Stimulated activated CD4-positive, alpha-beta T cell treated with anti-CD3 and anti-CD28 coated beads, Interleukin-4, amount 100 ng/mL, for 24 hours (primary cell): ENCODE measurements around the gene RANBP17.

Source experiments
- DNase-seq: peaks from one replicate; pipeline ENCODE4 v3.0.0-alpha.2; 2020

RANBP17 gene

GRCh38 chr5:171102877-171103610 is 241.2 kb downstream of the RANBP17 start:
- DNase-seq: no peak

GRCh38 chr5:171107669-171108068 is 245.9 kb downstream of the RANBP17 start:
- no peak for DNase-seq

- DNase-seq: no peak
Observed at GRCh38 chr5:171115519-171115918, 253.7 kb downstream of the RANBP17 start.

- DNase-seq: no peak
Observed at GRCh38 chr5:171116719-171117118, 254.9 kb downstream of the RANBP17 start.

GRCh38 chr5:171120986-171121622 is 259.3 kb downstream of the RANBP17 start:
- DNase-seq: no peak

GRCh38 chr5:171121638-171122037 is 259.8 kb downstream of the RANBP17 start:
- no peak for DNase-seq

GRCh38 chr5:171122372-171122771 is 260.6 kb downstream of the RANBP17 start:
- DNase-seq: no peak

- no peak for DNase-seq
Observed at GRCh38 chr5:171123417-171123816, 261.6 kb downstream of the RANBP17 start.

- no peak for DNase-seq
Observed at GRCh38 chr5:171127314-171127713, 265.5 kb downstream of the RANBP17 start.

- DNase-seq: no peak
Observed at GRCh38 chr5:171128136-171128535, 266.3 kb downstream of the RANBP17 start.

GRCh38 chr5:171129308-171129707 is 267.5 kb downstream of the RANBP17 start:
- no peak for DNase-seq

- no peak for DNase-seq
Observed at GRCh38 chr5:171131497-171131896, 269.7 kb downstream of the RANBP17 start.

GRCh38 chr5:171137768-171138525 is 276.1 kb downstream of the RANBP17 start:
- no peak for DNase-seq

- DNase-seq: no peak
Observed at GRCh38 chr5:171139227-171139626, 277.4 kb downstream of the RANBP17 start.

GRCh38 chr5:171142617-171143016 is 280.8 kb downstream of the RANBP17 start:
- DNase-seq: no peak

GRCh38 chr5:171143171-171143570 is 281.4 kb downstream of the RANBP17 start:
- no peak for DNase-seq

- no peak for DNase-seq
Observed at GRCh38 chr5:171143926-171144325, 282.1 kb downstream of the RANBP17 start.

GRCh38 chr5:171149333-171149732 is 287.5 kb downstream of the RANBP17 start:
- no peak for DNase-seq

GRCh38 chr5:171149772-171150171 is 288.0 kb downstream of the RANBP17 start:
- DNase-seq: no peak

- no peak for DNase-seq
Observed at GRCh38 chr5:171152382-171152781, 290.6 kb downstream of the RANBP17 start.

- DNase-seq: no peak
Observed at GRCh38 chr5:171155621-171156020, 293.8 kb downstream of the RANBP17 start.

- no peak for DNase-seq
Observed at GRCh38 chr5:171157276-171157675, 295.5 kb downstream of the RANBP17 start.

GRCh38 chr5:171157775-171158174 is 296.0 kb downstream of the RANBP17 start:
- DNase-seq: no peak

GRCh38 chr5:171158581-171158980 is 296.8 kb downstream of the RANBP17 start:
- DNase-seq: no peak
